ENCODE measurements around the gene C22orf31.

DNA sequence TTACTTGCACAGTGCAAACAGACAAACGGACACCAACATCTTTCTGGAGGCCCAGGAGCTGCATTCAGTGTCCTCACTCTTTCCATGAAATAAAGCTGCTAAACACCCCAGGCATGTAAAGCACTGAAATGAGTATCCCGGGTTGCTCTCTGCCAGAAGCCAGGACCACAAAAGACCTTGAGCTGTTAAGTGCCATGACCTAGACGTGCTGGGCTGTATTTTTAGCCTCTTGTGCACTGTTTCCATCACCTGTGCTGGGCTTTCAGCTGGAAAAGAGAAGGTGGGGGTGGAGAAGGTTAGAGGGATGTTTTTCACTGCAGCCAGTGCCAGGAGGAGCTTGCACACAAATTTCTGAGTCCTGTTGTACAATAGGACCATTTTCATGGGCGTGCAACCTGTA is 7.8 kb upstream of the C22orf31 start:
- no peak for TF ChIP-seq POLR2AphosphoS5 (IDR thresholded peaks at IDR 0.05; ENCODE audit: low read depth, low read length)
- TF ChIP-seq SP1 (IDR thresholded peaks at IDR 0.05; ENCODE audit: low read depth), result no peak
- TF ChIP-seq EZH2 (IDR thresholded peaks at IDR 0.05), result no peak
- TF ChIP-seq, protein P1, sequence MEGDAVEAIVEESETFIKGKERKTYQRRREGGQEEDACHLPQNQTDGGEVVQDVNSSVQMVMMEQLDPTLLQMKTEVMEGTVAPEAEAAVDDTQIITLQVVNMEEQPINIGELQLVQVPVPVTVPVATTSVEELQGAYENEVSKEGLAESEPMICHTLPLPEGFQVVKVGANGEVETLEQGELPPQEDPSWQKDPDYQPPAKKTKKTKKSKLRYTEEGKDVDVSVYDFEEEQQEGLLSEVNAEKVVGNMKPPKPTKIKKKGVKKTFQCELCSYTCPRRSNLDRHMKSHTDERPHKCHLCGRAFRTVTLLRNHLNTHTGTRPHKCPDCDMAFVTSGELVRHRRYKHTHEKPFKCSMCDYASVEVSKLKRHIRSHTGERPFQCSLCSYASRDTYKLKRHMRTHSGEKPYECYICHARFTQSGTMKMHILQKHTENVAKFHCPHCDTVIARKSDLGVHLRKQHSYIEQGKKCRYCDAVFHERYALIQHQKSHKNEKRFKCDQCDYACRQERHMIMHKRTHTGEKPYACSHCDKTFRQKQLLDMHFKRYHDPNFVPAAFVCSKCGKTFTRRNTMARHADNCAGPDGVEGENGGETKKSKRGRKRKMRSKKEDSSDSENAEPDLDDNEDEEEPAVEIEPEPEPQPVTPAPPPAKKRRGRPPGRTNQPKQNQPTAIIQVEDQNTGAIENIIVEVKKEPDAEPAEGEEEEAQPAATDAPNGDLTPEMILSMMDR (IDR thresholded peaks at IDR 0.05 in 2 of 3, conservative IDR thresholded peaks at IDR 0.05 in 1 of 3; ENCODE audit: borderline replicate concordance in 1 of 3, insufficient read depth in 1 of 3, low read depth in 2 of 3, low read length in 2 of 3), result no peak
- no peak for TF ChIP-seq POLR2A (IDR thresholded peaks at IDR 0.05; ENCODE audit: borderline replicate concordance, extremely low read depth, insufficient read depth, insufficient read length)
- no peak for TF ChIP-seq CEBPB (IDR thresholded peaks at IDR 0.05; ENCODE audit: low read depth)
- no peak for TF ChIP-seq TCF7L2 (IDR thresholded peaks at IDR 0.05; ENCODE audit: borderline replicate concordance, extremely low read depth, insufficient read depth, insufficient read length)

Measured in HCT116 (cell line).